Neural progenitor cell (in vitro differentiated cells): ENCODE measurements around the gene CAPNS1.

Source experiments
- CTCF ChIP-seq: fragments of 200-600 bp; sonication (generic); IDR thresholded peaks from 2 replicates; pipeline ENCODE4 v1.5.1; 2017; ENCODE audit warnings: antibody characterized with exemption, mild to moderate bottlenecking
- EZH2 ChIP-seq: fragments of 200-600 bp; sonication (generic); IDR thresholded peaks from 2 replicates; pipeline ENCODE4 v1.6.1; 2017; ENCODE audit warnings: antibody characterized with exemption, mild to moderate bottlenecking, moderate library complexity
- EZH2phosphoT487 ChIP-seq: fragments of 200-600 bp; sonication (generic); IDR thresholded peaks from 2 replicates; pipeline ENCODE4 v1.6.1; 2017; ENCODE audit warnings: antibody characterized with exemption

- no peak for TF ChIP-seq CTCF
- TF ChIP-seq EZH2: no peak
- TF ChIP-seq EZH2phosphoT487: no peak
Measured at GRCh38 chr19:36152019-36152351, 12.1 kb downstream of the CAPNS1 start.
